GM13977 (cell line): ENCODE data around the gene EID3.

ENCODE experiments used
- DNase-seq: peaks from one replicate; pipeline ENCODE4 v3.0.0; 2012; ENCODE audit warnings: low spot score
- CTCF ChIP-seq: IDR thresholded peaks from 2 replicates; pipeline ENCODE4 v1.5.1; 2012; ENCODE audit warnings: mild to moderate bottlenecking, control low read depth; ENCODE audit not compliant: insufficient read depth; ENCODE audit errors: extremely low read depth, missing control alignments
- in situ Hi-C: fragments of 300-500 bp; cut with MboI; formaldehyde crosslinking; loops from one replicate; pipeline ENCODE4 v1.12.0; 2022; ENCODE audit warnings: low sequenced_read_pairs, low pct_unique_long_range_greater_than_20kb, mixed read lengths, inconsistent platforms; ENCODE audit not compliant: unreplicated experiment

Gene EID3

GRCh38 chr12:104344682-104345081, 41.1 kb downstream of the EID3 start:
- no peak for TF ChIP-seq CTCF
- DNase-seq: no peak
- in situ Hi-C loops: no loop called here

- no peak for DNase-seq
- in situ Hi-C loops: no loop called here
These were observed 41.9 kb downstream of the EID3 start for GRCh38 chr12:104345234-104346066.

GRCh38 chr12:104347374-104348075, 44.0 kb downstream of the EID3 start:
- no peak for TF ChIP-seq CTCF
- no peak for DNase-seq
- in situ Hi-C loops: no loop called here

More at GRCh38 chr12:104345234-104346066, 41.9 kb downstream of the EID3 start:
- no peak for TF ChIP-seq CTCF

GRCh38 chr12:104348283-104348993, 44.9 kb downstream of the EID3 start:
- no peak for TF ChIP-seq CTCF
- in situ Hi-C loops: no loop called here
- no peak for DNase-seq

GRCh38 chr12:104348994-104349494, 45.5 kb downstream of the EID3 start:
- no peak for DNase-seq
- no peak for TF ChIP-seq CTCF
- in situ Hi-C loops: no loop called here
